Measurements from ENCODE around the gene ZBTB42.

ZBTB42 gene

DNA sequence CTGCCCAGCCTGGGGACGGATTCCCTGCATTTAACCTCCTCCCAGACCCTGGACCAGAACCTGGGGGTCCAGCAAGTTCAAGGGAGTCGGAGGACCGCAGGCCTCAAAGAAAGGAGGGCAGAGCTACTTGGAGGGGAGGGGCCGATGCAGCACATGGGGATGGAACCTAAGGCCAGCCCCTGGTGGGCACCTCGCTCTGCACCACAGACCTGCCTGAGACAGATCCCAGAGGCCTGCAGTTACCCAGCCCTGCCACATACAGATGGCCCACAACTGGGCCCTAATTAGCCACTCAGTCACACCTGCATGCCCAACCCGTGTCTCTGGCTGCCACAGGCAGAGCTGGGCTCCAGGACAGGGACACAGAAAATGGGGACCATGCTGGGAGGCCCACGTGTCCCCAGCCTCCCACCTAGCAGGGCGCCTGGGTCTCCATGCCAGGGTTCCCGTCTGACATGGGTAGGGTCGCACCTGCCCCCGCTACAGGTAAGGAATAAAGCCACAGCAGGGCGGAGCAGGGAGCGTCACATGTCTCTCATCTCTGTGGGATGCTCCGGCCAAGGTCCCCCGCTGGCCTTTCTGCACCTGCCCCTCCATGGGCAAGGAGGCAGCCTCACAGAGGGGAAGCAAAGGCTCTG lies 22.1 kb upstream of the ZBTB42 start:
- H3K9me3 ChIP-seq (ENCODE audit: severe bottlenecking) = no peaks in the 10 kb centered on the region
- TF ChIP-seq, protein P1, sequence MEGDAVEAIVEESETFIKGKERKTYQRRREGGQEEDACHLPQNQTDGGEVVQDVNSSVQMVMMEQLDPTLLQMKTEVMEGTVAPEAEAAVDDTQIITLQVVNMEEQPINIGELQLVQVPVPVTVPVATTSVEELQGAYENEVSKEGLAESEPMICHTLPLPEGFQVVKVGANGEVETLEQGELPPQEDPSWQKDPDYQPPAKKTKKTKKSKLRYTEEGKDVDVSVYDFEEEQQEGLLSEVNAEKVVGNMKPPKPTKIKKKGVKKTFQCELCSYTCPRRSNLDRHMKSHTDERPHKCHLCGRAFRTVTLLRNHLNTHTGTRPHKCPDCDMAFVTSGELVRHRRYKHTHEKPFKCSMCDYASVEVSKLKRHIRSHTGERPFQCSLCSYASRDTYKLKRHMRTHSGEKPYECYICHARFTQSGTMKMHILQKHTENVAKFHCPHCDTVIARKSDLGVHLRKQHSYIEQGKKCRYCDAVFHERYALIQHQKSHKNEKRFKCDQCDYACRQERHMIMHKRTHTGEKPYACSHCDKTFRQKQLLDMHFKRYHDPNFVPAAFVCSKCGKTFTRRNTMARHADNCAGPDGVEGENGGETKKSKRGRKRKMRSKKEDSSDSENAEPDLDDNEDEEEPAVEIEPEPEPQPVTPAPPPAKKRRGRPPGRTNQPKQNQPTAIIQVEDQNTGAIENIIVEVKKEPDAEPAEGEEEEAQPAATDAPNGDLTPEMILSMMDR (IDR thresholded peaks at IDR 0.05; ENCODE audit: poor library complexity, severe bottlenecking) = no peak
- ATAC-seq (ENCODE audit: low read depth) (no peak), DNase-seq (ENCODE audit: low spot score) (no peak)
- H3K36me3 ChIP-seq (ENCODE audit: low read depth) = peaks cover 56% of the 10 kb centered on the region
- H3K4me3 ChIP-seq (ENCODE audit: severe bottlenecking) = no peak overlapping the region
- no peaks in the 10 kb centered on the region for H3K27me3 ChIP-seq (ENCODE audit: insufficient read depth, poor library complexity, severe bottlenecking)
- H3K27ac ChIP-seq (ENCODE audit: poor library complexity, severe bottlenecking) = no peak overlapping the region
- no peaks in the 10 kb centered on the region for H3K4me1 ChIP-seq (ENCODE audit: insufficient read depth, poor library complexity, severe bottlenecking)

DNA sequence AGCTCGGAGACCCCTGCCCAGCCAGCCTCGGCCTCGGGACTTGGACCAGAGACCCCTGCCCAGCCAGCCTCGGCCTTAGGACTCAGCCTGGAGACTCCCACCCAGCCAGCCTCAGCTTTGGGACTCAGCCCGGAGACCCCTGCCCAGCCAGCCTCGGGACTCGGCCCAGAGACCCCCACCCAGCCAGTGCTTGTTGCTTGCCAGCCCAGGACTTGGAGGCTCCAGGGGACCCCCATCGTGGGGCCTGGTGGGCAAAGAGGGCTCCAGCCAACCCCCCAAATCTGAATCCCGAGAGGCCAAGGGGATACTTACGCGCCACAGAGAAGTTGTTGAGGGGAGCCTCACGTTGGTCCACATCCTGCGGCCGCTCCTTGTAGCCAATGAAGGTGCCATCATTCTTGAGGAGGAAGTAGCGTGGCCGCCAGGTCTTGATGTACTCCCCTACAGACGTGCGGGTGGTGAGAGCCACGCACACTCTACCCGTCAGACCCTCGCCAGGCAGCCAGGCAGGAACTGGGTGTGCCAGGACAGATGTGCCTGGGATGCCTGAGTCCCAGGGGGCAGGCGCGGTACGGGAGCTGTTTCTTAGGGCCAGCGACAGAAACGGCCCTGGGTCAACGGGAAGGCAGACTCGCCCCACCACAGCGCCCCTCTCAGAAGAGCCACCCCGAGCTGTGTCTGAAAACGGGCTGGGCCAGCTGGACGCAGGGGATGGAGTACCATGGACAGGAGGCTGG lies 21.0 kb upstream of the ZBTB42 start:
- Histone ChIP-seq H3K4me3 (ENCODE audit: severe bottlenecking) (no peak overlapping the region), H3K9me3 (ENCODE audit: severe bottlenecking) (no peaks in the 10 kb centered on the region), H3K36me3 (ENCODE audit: low read depth) (peaks cover 59% of the 10 kb centered on the region), H3K27ac (ENCODE audit: poor library complexity, severe bottlenecking) (no peak overlapping the region), H3K4me1 (ENCODE audit: insufficient read depth, poor library complexity, severe bottlenecking) (no peaks in the 10 kb centered on the region), H3K27me3 (ENCODE audit: insufficient read depth, poor library complexity, severe bottlenecking) (no peaks in the 10 kb centered on the region)
- TF ChIP-seq, protein P1 (IDR thresholded peaks at IDR 0.05; ENCODE audit: poor library complexity, severe bottlenecking) = no peak
- no peak for ATAC-seq (ENCODE audit: low read depth)
- no peak for DNase-seq (ENCODE audit: low spot score)

DNA sequence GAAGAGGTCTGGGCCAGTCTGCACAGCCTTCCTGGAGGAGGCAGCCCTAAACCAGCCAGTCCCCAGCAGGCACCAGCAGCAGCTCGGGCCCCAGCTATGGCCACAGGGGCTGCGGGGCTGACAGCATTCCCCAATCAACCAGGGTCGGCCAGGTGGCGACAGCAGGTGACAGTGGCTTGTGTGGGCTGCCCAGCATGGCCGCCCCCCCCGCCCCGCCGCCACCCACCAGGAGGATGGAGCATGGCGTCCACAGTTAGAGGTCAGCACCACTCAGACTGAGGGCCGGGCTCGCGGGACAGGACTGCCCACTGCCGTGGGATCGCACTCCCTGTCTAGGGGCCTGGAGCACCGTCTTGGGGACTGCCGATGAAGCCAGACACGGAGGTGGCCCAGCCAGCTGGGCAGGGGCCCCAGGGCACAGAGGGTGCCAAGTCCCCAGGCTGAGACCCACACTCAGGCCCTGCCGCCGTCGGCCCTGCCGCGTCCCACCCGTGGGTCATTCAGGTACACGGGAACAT lies 20.3 kb upstream of the ZBTB42 start:
- Histone ChIP-seq H3K36me3 (ENCODE audit: low read depth) (peaks cover 55% of the 10 kb centered on the region), H3K27ac (ENCODE audit: poor library complexity, severe bottlenecking) (no peak overlapping the region), H3K4me3 (ENCODE audit: severe bottlenecking) (no peak overlapping the region), H3K27me3 (ENCODE audit: insufficient read depth, poor library complexity, severe bottlenecking) (no peaks in the 10 kb centered on the region), H3K9me3 (ENCODE audit: severe bottlenecking) (no peaks in the 10 kb centered on the region), H3K4me1 (ENCODE audit: insufficient read depth, poor library complexity, severe bottlenecking) (no peaks in the 10 kb centered on the region)
- ATAC-seq (ENCODE audit: low read depth) = no peak
- TF ChIP-seq, protein P1 (IDR thresholded peaks at IDR 0.05; ENCODE audit: poor library complexity, severe bottlenecking) = no peak
- no peak for DNase-seq (ENCODE audit: low spot score)

DNA sequence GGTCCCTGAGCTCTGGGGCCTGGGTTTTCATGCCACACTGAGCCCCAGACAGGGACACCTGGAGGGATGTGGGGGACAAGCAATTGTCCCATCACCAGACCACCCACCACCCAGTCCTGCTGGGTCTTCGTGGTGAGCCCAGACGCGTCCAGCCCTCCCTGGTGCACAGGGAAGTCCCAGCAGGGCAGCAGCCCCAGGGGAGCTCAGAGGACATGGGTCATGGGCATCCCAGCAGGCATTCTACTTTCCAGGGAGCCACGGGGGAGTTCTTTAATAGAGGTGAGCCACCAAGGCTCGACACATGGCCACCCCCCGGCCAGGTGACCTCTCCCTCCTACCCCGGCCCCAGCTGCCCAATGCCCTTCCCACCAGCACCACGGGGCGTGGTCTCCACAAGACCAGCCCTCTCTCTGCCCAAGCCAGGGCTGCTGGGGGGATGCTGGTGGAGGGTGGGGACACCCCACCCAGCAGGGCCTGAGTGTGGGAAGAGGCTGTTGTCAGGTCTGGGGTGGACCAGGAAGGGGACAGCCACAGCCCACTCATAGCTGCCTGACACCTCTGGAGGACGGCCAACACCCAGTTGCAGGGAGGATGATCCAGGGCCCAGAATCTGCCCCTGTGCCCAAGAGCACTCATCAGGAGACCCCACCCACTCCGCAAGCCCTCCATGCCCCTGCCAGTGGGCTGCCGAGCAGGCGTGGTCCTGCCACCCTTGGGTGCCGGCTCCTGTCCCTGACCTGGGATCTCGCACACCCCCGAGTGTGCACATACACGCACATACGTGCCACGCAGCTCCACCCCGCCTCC lies 19.4 kb upstream of the ZBTB42 start:
- DNase-seq (ENCODE audit: low spot score) (no peak), ATAC-seq (ENCODE audit: low read depth) (no peak)
- Histone ChIP-seq H3K4me3 (ENCODE audit: severe bottlenecking) (no peak overlapping the region), H3K27ac (ENCODE audit: poor library complexity, severe bottlenecking) (no peak overlapping the region), H3K27me3 (ENCODE audit: insufficient read depth, poor library complexity, severe bottlenecking) (no peaks in the 10 kb centered on the region), H3K9me3 (ENCODE audit: severe bottlenecking) (no peaks in the 10 kb centered on the region), H3K4me1 (ENCODE audit: insufficient read depth, poor library complexity, severe bottlenecking) (no peaks in the 10 kb centered on the region), H3K36me3 (ENCODE audit: low read depth) (peaks cover 47% of the 10 kb centered on the region)
- TF ChIP-seq, protein P1 (IDR thresholded peaks at IDR 0.05; ENCODE audit: poor library complexity, severe bottlenecking) = no peak
